Measurements from ENCODE around the gene MLF2.

- no peak for TF ChIP-seq TCF4 (CRISPR knock-in tag; IDR thresholded peaks at IDR 0.05; ENCODE audit: borderline replicate concordance)
- no peak for TF ChIP-seq PATZ1 (CRISPR knock-in tag; IDR thresholded peaks at IDR 0.05; ENCODE audit: borderline replicate concordance)
- TF ChIP-seq ZFP30 (CRISPR knock-in tag; IDR thresholded peaks at IDR 0.05), result no peak
- TF ChIP-seq CSDC2 (CRISPR knock-in tag; IDR thresholded peaks at IDR 0.05), result no peak
- no peak for TF ChIP-seq RARB (CRISPR knock-in tag; IDR thresholded peaks at IDR 0.05)
- TF ChIP-seq ESRRG (CRISPR knock-in tag; IDR thresholded peaks at IDR 0.05), result no peak
- TF ChIP-seq PPARA (CRISPR knock-in tag; IDR thresholded peaks at IDR 0.05; ENCODE audit: borderline replicate concordance), result no peak
- no peak for TF ChIP-seq TSHZ2 (CRISPR knock-in tag; IDR thresholded peaks at IDR 0.05)
- no peak for TF ChIP-seq ZNF8 (CRISPR knock-in tag; IDR thresholded peaks at IDR 0.05)
- TF ChIP-seq ZNF70 (CRISPR knock-in tag; IDR thresholded peaks at IDR 0.05), result no peak
- no peak for TF ChIP-seq ZNF565 (CRISPR knock-in tag; conservative IDR thresholded peaks at IDR 0.05; ENCODE audit: low read depth)
- TF ChIP-seq OSR1 (CRISPR knock-in tag; IDR thresholded peaks at IDR 0.05), result no peak
- TF ChIP-seq CREB5 (CRISPR knock-in tag; IDR thresholded peaks at IDR 0.05; ENCODE audit: low read depth), result no peak
- no peak for TF ChIP-seq BACH2 (CRISPR knock-in tag; IDR thresholded peaks at IDR 0.05; ENCODE audit: borderline replicate concordance)
These were observed 31.4 kb upstream of the MLF2 start for GRCh38 chr12:6784296-6784695.
